ENCODE data around the gene ATP13A4.

Gene ATP13A4

DNA sequence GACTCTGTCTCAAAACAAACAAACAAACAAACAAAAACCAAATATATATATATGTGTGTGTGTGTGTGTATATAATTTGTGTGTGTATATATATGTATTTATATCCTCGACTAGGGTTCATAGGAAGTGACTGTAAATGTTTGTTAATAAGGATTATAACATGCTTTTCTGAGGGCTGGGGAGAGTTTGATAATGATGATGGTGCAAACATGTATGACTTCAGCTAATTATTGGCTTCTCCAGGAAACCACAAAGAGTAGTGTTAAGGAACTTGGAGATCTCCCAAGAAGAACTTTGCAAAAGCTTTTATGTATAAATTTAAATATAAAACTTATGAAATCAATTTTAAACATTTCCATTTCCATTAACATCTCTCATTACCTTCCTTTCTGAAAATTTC is 34.4 kb upstream of the ATP13A4 start:
- Histone ChIP-seq H3K4me3 (ENCODE audit: low read length) (no peak overlapping the region), H3K4me1 (ENCODE audit: control insufficient read depth, insufficient read depth, low read length) (peaks cover 12% of the 10 kb centered on the region), H3K27me3 (ENCODE audit: control insufficient read depth, insufficient read depth, low read length) (no peaks in the 10 kb centered on the region), H3K4me2 (ENCODE audit: low read length) (no peak overlapping the region), H3K9ac (ENCODE audit: low read depth, low read length) (no peak overlapping the region), H3K9me3 (replicated peaks; ENCODE audit: low read length) (no peaks in the 10 kb centered on the region), H3K36me3 (ENCODE audit: insufficient read depth, low read length) (no peaks in the 10 kb centered on the region)

- H3K27me3 ChIP-seq (ENCODE audit: control insufficient read depth, insufficient read depth, low read length), result no peaks in the 10 kb centered on the region
- H3K36me3 ChIP-seq (ENCODE audit: insufficient read depth, low read length), result no peaks in the 10 kb centered on the region
- H3K9ac ChIP-seq (ENCODE audit: low read depth, low read length), result no peak overlapping the region
- no peak overlapping the region for H3K4me2 ChIP-seq (ENCODE audit: low read length)
- H3K4me1 ChIP-seq (ENCODE audit: control insufficient read depth, insufficient read depth, low read length), result peaks cover 6% of the 10 kb centered on the region
- no peaks in the 10 kb centered on the region for H3K9me3 ChIP-seq (replicated peaks; ENCODE audit: low read length)
- no peak overlapping the region for H3K4me3 ChIP-seq (ENCODE audit: low read length)
These were observed 31.8 kb upstream of the ATP13A4 start for GRCh38 chr3:193586526-193586925.

GRCh38 chr3:193585530-193585929 is 30.8 kb upstream of the ATP13A4 start:
- Histone ChIP-seq H3K9me3 (replicated peaks; ENCODE audit: low read length) (no peaks in the 10 kb centered on the region), H3K36me3 (ENCODE audit: insufficient read depth, low read length) (no peaks in the 10 kb centered on the region), H3K4me2 (ENCODE audit: low read length) (no peak overlapping the region), H3K27me3 (ENCODE audit: control insufficient read depth, insufficient read depth, low read length) (no peaks in the 10 kb centered on the region), H3K9ac (ENCODE audit: low read depth, low read length) (no peak overlapping the region), H3K4me1 (ENCODE audit: control insufficient read depth, insufficient read depth, low read length) (peaks cover 6% of the 10 kb centered on the region), H3K4me3 (ENCODE audit: low read length) (no peak overlapping the region)

GRCh38 chr3:193574488-193575070 is 19.9 kb upstream of the ATP13A4 start:
- no peak overlapping the region for H3K9ac ChIP-seq (ENCODE audit: low read depth, low read length)
- no peaks in the 10 kb centered on the region for H3K9me3 ChIP-seq (replicated peaks; ENCODE audit: low read length)
- no peaks in the 10 kb centered on the region for H3K36me3 ChIP-seq (ENCODE audit: insufficient read depth, low read length)
- H3K4me1 ChIP-seq (ENCODE audit: control insufficient read depth, insufficient read depth, low read length), result no peaks in the 10 kb centered on the region
- no peaks in the 10 kb centered on the region for H3K27me3 ChIP-seq (ENCODE audit: control insufficient read depth, insufficient read depth, low read length)
- H3K4me3 ChIP-seq (ENCODE audit: low read length), result no peak overlapping the region
- H3K4me2 ChIP-seq (ENCODE audit: low read length), result no peak overlapping the region

GRCh38 chr3:193573403-193574191 is 18.9 kb upstream of the ATP13A4 start:
- Histone ChIP-seq H3K9me3 (replicated peaks; ENCODE audit: low read length) (no peaks in the 10 kb centered on the region), H3K4me1 (ENCODE audit: control insufficient read depth, insufficient read depth, low read length) (no peaks in the 10 kb centered on the region), H3K27me3 (ENCODE audit: control insufficient read depth, insufficient read depth, low read length) (no peaks in the 10 kb centered on the region), H3K4me2 (ENCODE audit: low read length) (no peak overlapping the region), H3K36me3 (ENCODE audit: insufficient read depth, low read length) (no peaks in the 10 kb centered on the region), H3K4me3 (ENCODE audit: low read length) (no peak overlapping the region), H3K9ac (ENCODE audit: low read depth, low read length) (no peak overlapping the region)

- no peaks in the 10 kb centered on the region for H3K27me3 ChIP-seq (ENCODE audit: control insufficient read depth, insufficient read depth, low read length)
- H3K9me3 ChIP-seq (replicated peaks; ENCODE audit: low read length), result no peaks in the 10 kb centered on the region
- no peaks in the 10 kb centered on the region for H3K4me1 ChIP-seq (ENCODE audit: control insufficient read depth, insufficient read depth, low read length)
- no peak overlapping the region for H3K9ac ChIP-seq (ENCODE audit: low read depth, low read length)
- H3K4me3 ChIP-seq (ENCODE audit: low read length), result no peak overlapping the region
- H3K36me3 ChIP-seq (ENCODE audit: insufficient read depth, low read length), result no peaks in the 10 kb centered on the region
- no peak overlapping the region for H3K4me2 ChIP-seq (ENCODE audit: low read length)
These were observed 17.8 kb upstream of the ATP13A4 start for GRCh38 chr3:193572426-193572908.

GRCh38 chr3:193569119-193569518 is 14.4 kb upstream of the ATP13A4 start:
- Histone ChIP-seq H3K36me3 (ENCODE audit: insufficient read depth, low read length) (no peaks in the 10 kb centered on the region), H3K27me3 (ENCODE audit: control insufficient read depth, insufficient read depth, low read length) (no peaks in the 10 kb centered on the region), H3K4me1 (ENCODE audit: control insufficient read depth, insufficient read depth, low read length) (no peaks in the 10 kb centered on the region), H3K4me3 (ENCODE audit: low read length) (no peak overlapping the region), H3K9ac (ENCODE audit: low read depth, low read length) (no peak overlapping the region), H3K9me3 (replicated peaks; ENCODE audit: low read length) (no peaks in the 10 kb centered on the region), H3K4me2 (ENCODE audit: low read length) (no peak overlapping the region)

GRCh38 chr3:193564012-193564411 is 9.3 kb upstream of the ATP13A4 start:
- Histone ChIP-seq H3K9me3 (replicated peaks; ENCODE audit: low read length) (no peaks in the 10 kb centered on the region), H3K36me3 (ENCODE audit: insufficient read depth, low read length) (no peaks in the 10 kb centered on the region), H3K4me1 (ENCODE audit: control insufficient read depth, insufficient read depth, low read length) (no peaks in the 10 kb centered on the region)

DNA sequence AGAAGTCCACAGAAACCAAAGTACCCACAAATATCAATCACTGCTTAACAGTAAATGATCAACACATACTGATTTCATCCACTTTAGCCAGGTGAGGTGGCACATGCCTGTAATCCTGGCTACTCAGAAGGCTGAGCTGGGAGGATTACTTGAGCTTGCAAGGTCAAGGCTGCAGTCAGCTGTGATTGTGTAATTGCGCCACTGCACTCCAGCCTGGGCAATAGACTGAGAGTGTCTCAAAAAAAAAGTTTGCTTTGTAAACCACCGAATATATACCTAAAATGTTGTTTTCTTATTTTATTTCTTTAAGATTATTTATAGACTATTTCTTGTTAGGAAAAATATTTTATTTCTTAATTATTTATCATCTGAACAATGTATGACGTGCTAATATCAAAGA is 8.7 kb upstream of the ATP13A4 start:
- Histone ChIP-seq H3K9me3 (replicated peaks; ENCODE audit: low read length) (no peaks in the 10 kb centered on the region), H3K9ac (ENCODE audit: low read depth, low read length) (no peak overlapping the region)

More at GRCh38 chr3:193564012-193564411, 9.3 kb upstream of the ATP13A4 start:
- Histone ChIP-seq H3K4me3 (ENCODE audit: low read length) (no peak overlapping the region), H3K4me2 (ENCODE audit: low read length) (no peak overlapping the region), H3K27me3 (ENCODE audit: control insufficient read depth, insufficient read depth, low read length) (no peaks in the 10 kb centered on the region), H3K9ac (ENCODE audit: low read depth, low read length) (no peak overlapping the region)

DNA sequence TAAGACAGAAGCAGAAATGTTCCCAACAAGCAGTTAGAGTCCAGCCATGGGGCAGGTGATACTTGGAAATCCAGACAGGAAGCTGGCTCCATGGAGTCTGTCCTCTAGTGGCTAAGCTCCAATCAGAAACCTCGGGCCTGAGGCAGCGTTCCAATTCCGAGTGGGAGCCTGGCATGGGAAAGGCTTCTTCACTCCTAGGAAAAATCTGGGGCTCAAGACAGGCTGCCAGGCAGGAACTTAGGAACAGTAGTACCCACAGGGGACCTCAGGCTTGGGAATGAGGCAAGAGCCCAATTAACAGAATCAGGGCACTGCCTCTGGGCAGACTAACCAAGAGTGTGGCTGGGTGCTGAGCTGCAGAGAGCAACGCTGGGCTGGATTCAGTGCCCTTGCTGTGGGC is 6.2 kb upstream of the ATP13A4 start:
- H3K4me2 ChIP-seq (ENCODE audit: low read length), result no peak overlapping the region
- H3K36me3 ChIP-seq (ENCODE audit: insufficient read depth, low read length), result no peaks in the 10 kb centered on the region
- no peak overlapping the region for H3K9ac ChIP-seq (ENCODE audit: low read depth, low read length)
- H3K4me3 ChIP-seq (ENCODE audit: low read length), result no peak overlapping the region
- H3K9me3 ChIP-seq (replicated peaks; ENCODE audit: low read length), result no peaks in the 10 kb centered on the region
- no peaks in the 10 kb centered on the region for H3K27me3 ChIP-seq (ENCODE audit: control insufficient read depth, insufficient read depth, low read length)
- H3K4me1 ChIP-seq (ENCODE audit: control insufficient read depth, insufficient read depth, low read length), result no peaks in the 10 kb centered on the region

More for the DNA sequence above, 8.7 kb upstream of the ATP13A4 start:
- Histone ChIP-seq H3K4me2 (ENCODE audit: low read length) (no peak overlapping the region), H3K27me3 (ENCODE audit: control insufficient read depth, insufficient read depth, low read length) (no peaks in the 10 kb centered on the region), H3K4me3 (ENCODE audit: low read length) (no peak overlapping the region), H3K4me1 (ENCODE audit: control insufficient read depth, insufficient read depth, low read length) (no peaks in the 10 kb centered on the region), H3K36me3 (ENCODE audit: insufficient read depth, low read length) (no peaks in the 10 kb centered on the region)

DNA sequence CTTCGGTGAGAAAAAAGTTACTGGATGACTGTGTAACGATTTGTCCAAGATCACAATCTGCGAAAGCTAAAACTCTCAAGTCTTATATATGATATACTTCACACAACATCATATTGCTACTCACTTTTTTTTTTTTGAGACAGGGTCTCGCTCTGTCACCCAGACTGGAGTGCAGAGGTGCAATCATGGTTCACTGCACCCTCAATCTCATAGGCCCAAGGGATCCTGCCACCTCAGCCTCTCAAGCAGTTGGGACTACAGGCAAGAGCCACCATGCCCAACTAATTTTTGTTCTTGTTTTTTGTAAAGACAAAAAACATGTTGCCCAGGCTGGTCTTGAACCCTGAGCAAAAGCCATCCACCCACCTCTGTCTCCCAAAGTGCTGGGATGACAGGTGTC is 5.4 kb upstream of the ATP13A4 start:
- H3K27me3 ChIP-seq (ENCODE audit: control insufficient read depth, insufficient read depth, low read length), result no peaks in the 10 kb centered on the region
- H3K4me1 ChIP-seq (ENCODE audit: control insufficient read depth, insufficient read depth, low read length), result no peaks in the 10 kb centered on the region
- H3K4me3 ChIP-seq (ENCODE audit: low read length), result no peak overlapping the region
- H3K4me2 ChIP-seq (ENCODE audit: low read length), result no peak overlapping the region
- H3K9me3 ChIP-seq (replicated peaks; ENCODE audit: low read length), result no peaks in the 10 kb centered on the region
- no peak overlapping the region for H3K9ac ChIP-seq (ENCODE audit: low read depth, low read length)
- H3K36me3 ChIP-seq (ENCODE audit: insufficient read depth, low read length), result no peaks in the 10 kb centered on the region

DNA sequence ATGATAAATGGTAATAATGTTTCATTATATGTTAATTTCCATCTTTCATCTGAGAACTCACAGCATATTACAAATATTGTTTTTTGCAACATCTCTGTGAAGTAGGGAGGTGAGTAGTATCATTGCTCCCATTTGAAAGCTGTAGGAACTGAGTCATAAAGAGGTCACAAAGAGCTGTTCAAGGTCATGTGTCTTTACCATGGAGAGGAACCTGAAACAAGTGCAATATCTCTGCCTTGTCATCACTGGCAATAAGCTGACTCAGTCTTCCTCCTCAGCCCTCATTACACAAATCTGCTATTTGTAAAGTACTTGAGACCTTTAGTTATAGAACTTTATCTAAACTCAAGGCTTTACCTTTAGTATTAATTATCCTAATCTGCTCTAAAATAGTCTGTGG is 4.4 kb upstream of the ATP13A4 start:
- no peaks in the 10 kb centered on the region for H3K36me3 ChIP-seq (ENCODE audit: insufficient read depth, low read length)
- no peak overlapping the region for H3K9ac ChIP-seq (ENCODE audit: low read depth, low read length)
- no peaks in the 10 kb centered on the region for H3K4me1 ChIP-seq (ENCODE audit: control insufficient read depth, insufficient read depth, low read length)
- H3K4me2 ChIP-seq (ENCODE audit: low read length), result no peak overlapping the region
- H3K27me3 ChIP-seq (ENCODE audit: control insufficient read depth, insufficient read depth, low read length), result peaks cover 4% of the 10 kb centered on the region
- no peaks in the 10 kb centered on the region for H3K9me3 ChIP-seq (replicated peaks; ENCODE audit: low read length)
- H3K4me3 ChIP-seq (ENCODE audit: low read length), result no peak overlapping the region

Measured in skeletal muscle satellite cell (primary cell).